NCI-H2081 treated with DMSO at 0.1 percent for 48 hours (cell line): ENCODE measurements around the gene PTGDR2.

Source experiments
- DNase-seq: peaks from one replicate; lab custom pipeline; 2025; lab: John Stamatoyannopoulos, UW

Gene PTGDR2

GRCh38 chr11:60858731-60859464 lies 3.1 kb upstream of the PTGDR2 start:
- DNase-seq = no peak

- no peak for DNase-seq
These were observed 2.5 kb upstream of the PTGDR2 start for GRCh38 chr11:60858236-60858635.

- DNase-seq = no peak
These were observed 1.9 kb upstream of the PTGDR2 start for GRCh38 chr11:60857378-60858232.

- no peak for DNase-seq
These were observed 664 bp downstream of the PTGDR2 start for GRCh38 chr11:60854847-60855725.

- no peak for DNase-seq
These were observed 1.5 kb downstream of the PTGDR2 start for GRCh38 chr11:60854140-60854846.

- DNase-seq = no peak
These were observed 2.5 kb downstream of the PTGDR2 start for GRCh38 chr11:60852982-60853950.

GRCh38 chr11:60852117-60852981 lies 3.4 kb downstream of the PTGDR2 start:
- DNase-seq = no peak

GRCh38 chr11:60851327-60852104 lies 4.2 kb downstream of the PTGDR2 start:
- DNase-seq = no peak

GRCh38 chr11:60849641-60850520 lies 5.9 kb downstream of the PTGDR2 start:
- DNase-seq = no peak

GRCh38 chr11:60848714-60849151 lies 7.0 kb downstream of the PTGDR2 start:
- no peak for DNase-seq

GRCh38 chr11:60847896-60848295 lies 7.9 kb downstream of the PTGDR2 start:
- DNase-seq = no peak

GRCh38 chr11:60847281-60847680 lies 8.5 kb downstream of the PTGDR2 start:
- no peak for DNase-seq

- no peak for DNase-seq
These were observed 10.4 kb downstream of the PTGDR2 start for GRCh38 chr11:60845338-60845737.

GRCh38 chr11:60844870-60845221 lies 10.9 kb downstream of the PTGDR2 start:
- DNase-seq = no peak

- DNase-seq = no peak
These were observed 11.5 kb downstream of the PTGDR2 start for GRCh38 chr11:60844045-60844869.

GRCh38 chr11:60842668-60843600 lies 12.8 kb downstream of the PTGDR2 start:
- no peak for DNase-seq
